CD4-positive, alpha-beta T cell treated with Interleukin-17A for 1 hour (primary cell): ENCODE data around the gene BPNT1.
A peak's percentile ranks its signal among the peaks of the same experiment; 100 is the strongest.
"Not testable (repeated sequence)": the region's sequence is repeated elsewhere in the genome, so short reads cannot be mapped to it uniquely, and the experiment has no call there.

ENCODE experiments used
- DNase-seq: peaks from one replicate; pipeline ENCODE4 v3.0.0-alpha.2; 2020

Gene BPNT1, protein sequence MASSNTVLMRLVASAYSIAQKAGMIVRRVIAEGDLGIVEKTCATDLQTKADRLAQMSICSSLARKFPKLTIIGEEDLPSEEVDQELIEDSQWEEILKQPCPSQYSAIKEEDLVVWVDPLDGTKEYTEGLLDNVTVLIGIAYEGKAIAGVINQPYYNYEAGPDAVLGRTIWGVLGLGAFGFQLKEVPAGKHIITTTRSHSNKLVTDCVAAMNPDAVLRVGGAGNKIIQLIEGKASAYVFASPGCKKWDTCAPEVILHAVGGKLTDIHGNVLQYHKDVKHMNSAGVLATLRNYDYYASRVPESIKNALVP

DNA sequence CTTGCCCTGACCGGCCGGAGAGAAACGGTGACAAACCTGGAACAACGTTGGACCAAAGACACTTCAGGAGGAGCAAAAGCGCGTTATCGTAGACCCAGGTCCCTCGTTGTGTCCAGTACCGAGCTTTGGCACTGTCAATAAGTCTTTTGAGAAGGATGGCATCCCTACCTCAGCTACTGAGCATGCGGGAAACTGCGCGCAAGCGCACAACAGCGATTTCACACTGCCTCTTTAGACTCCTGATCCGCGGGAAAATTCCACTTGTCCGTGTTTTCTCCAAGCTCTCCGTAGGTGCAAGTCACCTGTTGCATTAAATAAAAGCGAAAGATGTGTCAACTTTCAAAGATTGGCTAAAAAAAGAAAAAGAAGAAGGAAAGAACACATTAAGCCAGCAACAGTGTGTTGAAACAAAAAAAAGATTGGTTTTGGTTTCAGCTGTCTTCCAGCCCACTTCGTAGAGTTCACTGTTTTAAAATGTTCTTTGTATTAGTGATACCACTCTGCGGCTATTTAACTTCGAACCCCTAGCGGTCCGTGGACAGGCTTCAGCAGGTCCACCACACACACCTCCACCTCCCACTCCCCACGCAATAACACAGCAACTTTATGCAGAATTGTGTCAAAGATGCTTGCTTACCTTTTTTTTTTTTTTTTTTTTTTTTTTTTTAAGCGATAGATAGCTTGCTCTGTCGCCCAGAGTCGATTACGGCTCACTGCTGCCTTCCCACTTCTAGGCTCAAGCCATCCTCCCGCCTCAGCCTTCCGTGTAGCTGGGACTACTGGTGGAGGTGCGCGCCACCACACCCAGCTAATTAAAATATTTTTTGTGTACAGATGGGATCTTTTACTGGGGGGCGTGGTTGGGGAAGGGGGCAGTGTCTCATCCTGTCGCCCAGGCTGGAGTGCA lies at the start of gene BPNT1:
TSS of gene BPNT1 (minus strand) at position 139 of the 907 bp plus-strand sequence. CDS start 9,942 bp downstream, outside the sequence.
- DNase-seq = peak; percentile 99

DNA sequence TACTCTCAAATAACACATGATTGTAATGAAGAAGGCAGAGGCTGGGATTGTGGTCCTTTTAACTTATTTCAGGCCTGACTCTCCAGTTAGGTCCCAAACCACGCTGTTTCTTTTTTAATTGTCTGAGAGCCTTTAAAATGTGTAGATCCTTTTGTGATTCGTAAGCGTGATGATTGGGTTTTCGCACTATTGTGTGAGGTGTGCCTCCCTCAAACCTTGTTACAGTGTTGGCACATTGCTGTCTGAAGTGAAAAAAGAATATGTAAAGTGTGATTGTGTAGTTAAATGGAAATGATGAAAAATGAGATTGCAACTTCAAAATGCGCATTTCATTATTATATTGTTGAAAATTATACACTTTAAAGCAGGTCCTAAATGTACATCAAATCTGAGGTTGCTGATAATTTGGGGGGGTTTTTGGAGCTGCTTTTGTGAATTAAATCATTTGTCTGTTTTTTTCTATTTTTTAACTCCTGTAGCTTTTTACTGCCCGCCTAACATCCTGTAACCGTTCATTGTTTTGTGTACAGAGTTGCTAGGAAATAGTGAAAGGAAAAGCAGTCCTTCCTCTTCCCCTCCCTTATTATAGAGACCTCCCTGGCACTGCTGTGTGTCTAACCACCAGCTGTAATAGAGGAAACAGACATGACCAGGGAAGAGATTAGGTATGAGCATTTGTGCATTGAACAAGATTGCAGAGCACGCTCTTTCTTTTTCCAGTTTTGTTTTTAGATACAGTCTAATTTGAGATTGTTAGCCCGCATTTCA lies 47.6 kb upstream of the BPNT1 start:
- peak; percentile 66 for DNase-seq

DNA sequence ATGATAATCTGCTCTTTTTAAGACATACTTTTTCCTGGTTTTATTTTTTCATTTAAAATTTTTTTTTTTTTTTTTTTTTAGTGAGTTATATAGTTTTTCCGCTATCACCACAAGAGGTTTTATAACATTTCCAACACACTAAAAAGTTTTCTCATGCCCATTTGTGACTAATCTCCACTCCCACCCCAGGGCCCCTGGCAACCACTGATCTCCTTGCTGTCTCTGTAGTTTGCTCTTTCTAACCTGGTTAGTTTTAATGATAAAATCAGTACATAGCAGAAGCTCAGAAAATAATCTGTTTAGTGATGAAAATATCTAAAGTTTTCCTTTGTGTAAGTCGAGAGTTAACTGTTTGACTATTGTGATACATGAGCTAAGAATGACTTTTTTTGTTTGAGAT lies 46.2 kb upstream of the BPNT1 start:
- no peak for DNase-seq

DNA sequence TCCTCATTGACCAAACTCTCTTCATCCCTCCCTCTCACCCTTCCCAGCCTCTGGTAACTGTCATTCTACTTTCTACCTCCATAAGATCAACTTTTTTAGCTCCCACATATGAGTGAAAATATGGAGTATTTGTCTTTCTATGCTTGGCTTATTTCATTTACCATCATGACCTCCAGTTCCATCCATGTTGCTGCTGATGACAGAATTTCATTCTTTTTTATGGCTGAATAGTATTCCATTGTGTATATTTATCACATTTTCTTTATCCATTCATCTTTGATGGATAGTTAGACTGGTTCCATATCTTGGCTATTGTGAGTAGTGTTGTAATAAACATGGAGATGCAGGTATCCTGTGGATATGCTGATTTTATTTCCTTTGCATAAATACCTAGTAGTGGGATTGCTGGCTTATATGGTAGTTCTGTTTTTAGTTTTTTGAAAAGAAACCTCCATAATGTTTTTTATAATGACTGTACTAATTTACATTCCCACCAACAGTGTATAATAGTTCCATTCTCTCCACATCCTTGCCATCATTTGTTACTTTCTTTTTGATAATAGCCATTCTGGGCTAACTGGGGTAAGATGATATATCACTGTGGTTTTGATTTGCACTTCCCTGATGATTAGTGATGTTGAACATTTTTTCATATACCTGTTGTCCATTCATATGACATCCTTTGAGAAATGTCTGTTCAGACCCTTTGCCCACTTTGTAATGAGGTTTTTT lies 40.1 kb upstream of the BPNT1 start:
- no peak for DNase-seq

DNA sequence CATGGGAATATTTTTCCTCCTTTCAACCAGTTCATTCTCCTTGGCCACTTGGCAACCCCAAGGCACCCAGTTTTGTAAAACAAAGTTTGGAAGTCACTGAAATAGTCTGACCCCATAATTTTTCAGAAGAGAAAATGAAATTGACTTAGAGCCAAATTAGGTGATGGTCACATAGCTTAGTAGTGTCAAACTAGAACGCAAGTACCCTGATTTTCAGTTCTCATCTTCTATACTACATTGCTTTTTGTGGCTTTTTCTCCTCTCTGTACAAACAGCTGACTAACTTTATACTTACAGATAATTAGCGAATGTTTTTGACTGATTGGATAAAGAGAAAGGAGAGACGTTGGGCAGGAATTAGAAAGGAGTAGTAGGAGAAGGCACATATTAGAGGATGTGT lies 37.5 kb upstream of the BPNT1 start:
- no peak for DNase-seq

DNA sequence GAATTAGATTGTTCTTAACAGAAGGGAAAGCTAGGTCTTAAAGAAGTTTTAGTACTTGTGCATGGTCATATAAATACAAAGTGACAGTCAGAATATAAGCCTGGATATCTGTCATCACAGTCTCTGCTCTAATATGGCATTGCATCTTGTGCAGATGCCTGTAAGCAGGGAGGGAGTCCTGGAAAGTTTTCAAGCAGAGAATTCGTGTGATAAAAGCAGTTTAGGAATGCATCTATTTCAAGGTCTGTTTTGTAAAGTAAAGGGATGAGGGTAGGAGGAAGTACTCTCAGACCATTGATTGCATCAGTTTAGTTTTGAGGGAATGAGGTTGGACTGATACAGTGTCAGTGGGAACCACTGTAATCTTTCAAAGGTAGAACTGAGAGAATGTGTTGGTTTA lies 35.0 kb upstream of the BPNT1 start:
- no peak for DNase-seq

DNA sequence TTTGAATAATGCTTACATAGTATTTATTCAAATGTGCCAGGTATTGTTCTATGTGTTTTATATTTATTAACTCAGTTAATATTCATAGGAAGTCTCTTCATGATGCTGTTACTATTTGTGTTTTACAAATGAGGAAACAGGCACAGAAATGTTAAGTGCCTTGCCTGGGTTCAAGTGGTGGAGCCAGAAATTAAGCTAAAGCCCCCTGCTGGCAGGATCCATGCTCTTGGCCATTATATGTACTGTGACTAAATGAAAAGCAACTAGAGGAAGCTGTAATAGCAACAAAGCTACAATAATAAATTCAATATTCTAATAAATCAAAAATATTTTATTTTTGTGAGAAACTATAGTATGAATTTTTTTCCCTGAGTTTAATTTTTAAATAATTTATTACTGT lies 34.3 kb upstream of the BPNT1 start:
- peak; percentile 14 for DNase-seq

DNA sequence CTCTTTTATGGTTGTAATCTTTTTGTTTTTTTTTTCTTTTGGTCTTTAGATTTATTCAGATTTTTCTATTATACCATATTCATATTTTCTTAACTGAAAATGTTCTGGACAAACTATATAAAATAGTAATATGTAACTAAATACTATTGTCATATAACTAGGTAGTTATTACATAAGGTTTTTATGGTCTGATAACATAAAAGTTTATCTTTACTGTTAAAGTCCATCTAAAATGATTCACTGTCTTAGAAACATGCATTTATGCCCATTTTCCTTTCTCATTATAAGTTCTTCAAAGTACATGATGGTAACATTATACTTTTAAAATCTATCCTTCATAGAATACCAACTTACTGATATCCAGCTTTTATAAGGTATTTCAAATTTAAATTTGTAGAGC lies 33.5 kb upstream of the BPNT1 start:
- no peak for DNase-seq

DNA sequence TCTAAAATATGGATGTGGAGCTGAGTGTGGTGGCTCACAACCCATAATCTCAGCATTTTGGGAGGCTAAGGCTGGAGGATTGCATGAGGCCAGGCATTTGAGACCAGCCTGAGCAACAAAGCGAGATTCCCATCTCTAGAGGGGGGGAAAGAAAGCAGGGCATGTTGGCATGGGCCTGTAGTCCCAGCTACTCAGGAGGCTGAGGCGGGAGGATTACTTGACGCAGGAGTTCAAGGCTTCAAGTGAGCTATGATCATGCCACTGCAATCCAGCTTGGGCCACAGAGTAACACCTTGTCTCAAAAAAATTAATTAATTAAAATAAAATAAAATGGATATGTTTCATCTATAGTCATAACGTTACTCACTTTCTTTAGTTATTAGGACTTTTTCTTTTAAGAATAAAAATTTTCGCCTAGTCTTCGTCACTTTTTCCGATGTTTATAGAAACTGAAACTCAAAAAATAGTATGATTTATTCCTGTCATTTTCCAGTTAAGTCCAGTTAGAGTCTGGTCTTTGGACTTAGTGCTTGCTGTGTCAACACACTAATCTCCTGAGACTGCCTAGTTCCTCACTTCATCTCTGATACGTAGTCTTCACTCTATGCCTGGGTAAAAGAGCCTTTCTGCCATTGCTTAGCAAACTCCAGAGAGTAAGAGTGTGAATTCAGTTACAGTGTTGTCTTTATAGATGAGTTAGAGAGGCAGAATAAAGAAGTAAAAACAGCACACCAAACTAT lies 32.4 kb upstream of the BPNT1 start:
- no peak for DNase-seq

DNA sequence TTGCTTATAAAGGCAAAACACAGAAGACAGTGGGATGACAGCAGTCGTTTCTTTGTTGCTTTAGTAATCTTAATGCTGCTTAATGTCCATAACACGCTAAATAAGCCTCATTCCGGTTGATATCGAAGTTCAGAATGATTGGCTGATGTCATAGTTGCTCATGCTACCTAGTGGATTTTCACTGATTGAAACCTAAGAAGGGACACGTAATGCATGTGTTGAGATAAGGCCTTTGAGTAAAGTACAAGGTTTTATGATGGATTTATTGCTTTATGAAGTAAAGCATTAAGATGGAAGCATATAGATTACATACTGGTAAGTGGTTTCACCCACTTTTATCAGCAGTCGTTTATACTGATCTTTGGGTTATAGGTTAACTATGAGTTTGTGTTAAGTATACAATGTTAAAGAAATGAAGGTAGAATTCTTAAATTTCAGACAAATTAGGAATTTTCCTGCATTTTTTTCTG lies 29.5 kb upstream of the BPNT1 start:
- DNase-seq = no peak

DNA sequence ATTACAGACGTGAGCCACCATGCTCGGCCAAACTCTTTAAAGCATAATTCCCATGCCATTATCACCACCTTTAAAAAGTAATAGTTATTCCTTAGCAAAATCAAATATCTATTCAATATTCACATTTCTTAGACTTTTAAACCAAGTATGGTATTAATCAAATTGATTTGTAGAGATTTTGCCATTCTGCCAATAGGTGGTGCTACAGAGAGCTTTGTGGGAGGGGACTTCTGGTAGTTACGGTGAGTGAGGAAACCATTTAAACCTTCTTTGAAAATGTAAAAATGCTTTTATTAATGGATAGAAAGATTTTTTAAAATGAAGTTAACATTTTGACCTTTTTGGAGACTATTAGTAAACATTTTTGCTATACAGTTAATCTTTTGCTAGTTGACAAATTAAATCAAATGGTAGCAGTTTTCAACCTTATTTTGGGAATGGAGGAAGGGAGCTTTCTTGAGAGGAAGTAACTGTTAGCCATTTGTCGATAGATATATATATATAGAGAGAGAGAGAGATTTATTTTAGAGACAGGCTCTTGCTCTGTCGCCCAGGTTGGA lies 23.6 kb upstream of the BPNT1 start:
- peak; percentile 69 for DNase-seq

DNA sequence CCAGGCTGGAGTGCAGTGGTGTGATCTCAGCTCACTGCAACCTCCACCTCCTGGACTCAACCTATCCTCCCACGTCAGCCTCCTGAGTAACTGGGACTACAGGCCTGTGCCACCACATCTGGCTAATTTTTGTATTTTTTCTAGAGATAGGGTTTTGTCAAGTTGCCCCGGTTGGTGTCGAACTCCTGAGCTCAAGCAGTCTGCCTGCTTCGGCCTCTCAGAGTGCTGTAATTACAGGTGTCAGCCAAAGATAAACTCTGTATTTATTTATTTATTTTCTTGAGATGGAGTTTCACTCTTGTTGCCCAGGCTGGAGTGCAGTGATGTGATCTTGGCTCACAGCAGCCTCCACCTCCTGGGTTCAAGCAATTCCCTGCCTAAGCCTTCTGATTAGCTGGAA lies 23.0 kb upstream of the BPNT1 start:
- not testable (repeated sequence) for DNase-seq

DNA sequence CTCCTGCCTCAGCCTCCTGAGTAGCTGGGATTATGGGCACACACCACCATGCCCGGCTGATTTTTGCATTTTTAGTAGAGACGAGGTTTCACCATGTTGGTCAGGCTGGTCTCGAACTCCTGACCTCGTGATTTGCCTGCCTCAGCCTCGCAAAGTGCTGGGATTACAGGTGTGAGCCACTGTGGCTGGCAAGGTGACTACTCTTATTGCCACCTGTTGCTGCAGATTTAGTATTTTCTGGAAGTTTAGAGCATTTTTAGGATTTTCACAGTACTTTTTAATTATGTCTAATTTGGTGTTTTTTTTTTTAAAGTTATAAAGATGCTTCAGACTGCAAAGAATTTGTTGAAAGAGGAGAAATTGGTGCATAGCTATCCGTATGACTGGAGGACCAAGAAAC lies 20.9 kb upstream of the BPNT1 start:
- not testable (repeated sequence) for DNase-seq

DNA sequence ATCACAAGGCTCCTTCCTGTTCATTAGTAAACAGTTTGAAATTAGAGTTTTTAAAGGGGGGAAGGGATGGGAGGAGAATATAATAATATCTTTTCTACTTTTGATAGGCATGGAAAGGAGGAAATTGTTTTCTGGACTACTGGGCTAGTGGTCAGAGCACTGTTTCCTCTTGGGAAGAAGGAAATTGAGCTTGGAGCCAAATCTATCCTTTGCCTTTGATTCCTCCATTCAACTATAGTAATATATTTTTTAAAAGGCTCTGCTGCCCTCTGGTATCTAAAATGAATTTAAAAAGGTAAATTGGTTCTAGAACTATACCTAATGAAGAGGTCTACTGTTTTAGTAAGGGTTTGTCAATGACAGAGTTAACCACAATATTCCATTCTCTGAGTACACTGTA lies 10.2 kb upstream of the BPNT1 start:
- DNase-seq = no peak

DNA sequence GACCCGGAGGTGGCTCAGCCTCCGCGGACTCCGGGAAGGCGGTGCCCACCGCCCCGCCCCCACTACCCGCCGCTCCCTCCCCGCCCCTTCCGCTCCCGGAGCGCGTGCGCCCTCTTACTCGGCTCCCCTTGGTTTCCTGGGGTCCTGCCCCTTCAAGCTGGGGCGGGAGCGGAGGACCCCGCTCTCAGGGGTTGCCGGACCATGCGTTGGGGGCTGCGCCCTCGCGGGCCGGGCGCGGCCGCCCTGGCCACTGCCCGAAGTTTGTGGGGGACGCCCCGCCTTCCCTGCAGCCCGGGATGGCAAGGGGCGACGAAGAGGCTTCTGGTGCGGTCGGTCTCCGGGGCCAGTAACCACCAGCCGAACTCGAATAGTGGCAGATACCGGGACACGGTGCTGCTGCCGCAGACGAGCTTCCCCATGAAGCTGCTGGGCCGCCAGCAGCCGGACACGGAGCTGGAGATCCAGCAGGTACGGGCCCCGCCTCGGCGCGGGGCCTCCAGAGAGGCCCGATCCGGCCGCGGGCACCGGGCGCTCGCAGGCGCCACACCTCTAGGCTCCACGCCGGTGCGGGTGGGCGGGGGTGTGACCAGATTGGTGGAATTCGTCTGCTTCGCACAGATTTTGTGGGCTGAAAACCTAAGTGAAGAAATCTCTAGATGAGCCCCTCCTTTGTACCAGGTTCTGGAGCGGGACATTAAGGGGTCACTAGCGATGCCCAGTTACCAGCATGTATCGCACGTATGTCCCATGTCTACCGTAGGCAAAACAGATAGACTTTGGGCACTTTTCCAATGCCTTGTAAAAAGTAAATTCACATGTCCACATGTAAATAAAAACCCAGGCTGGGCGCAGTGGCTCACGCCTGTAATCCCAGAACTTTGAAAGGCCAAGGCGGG lies 4.7 kb upstream of the BPNT1 start, which contains the start of gene IARS2:
TSS of gene IARS2 (plus strand) at position 117 of the 896 bp plus-strand sequence. CDS start at position 202, 85 bp downstream.
- DNase-seq = peak; percentile 95

DNA sequence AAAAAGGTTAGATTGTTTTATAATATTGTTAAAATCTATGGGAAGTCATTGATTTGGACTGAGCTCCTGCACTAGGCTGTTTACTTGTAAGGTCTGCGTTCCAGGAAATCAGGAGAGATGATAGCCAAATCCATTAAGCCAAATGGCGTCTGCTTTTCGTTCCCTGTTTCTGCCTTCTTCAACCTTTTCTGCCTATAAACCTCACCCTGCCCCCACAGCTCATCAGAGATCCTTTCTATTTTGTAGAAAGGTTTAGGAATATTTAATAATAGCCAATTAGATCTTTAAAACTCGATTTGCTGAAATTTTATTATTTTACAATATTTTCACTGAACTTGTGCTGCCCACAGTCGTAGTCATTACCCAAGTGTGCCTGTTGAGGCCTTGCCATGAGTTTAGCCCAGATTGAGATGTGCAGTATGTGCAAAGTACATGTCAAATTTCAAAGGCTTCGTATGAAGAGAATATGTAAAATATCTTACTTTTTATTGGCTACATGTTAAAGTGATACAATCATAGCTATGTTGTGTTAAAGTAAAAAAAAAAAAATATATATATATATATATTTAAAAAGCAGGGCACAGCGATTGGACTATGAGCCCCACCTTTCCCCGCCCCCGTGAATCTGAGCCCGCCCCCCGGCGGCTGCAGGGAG lies 3.9 kb upstream of the BPNT1 start:
- no peak for DNase-seq

DNA sequence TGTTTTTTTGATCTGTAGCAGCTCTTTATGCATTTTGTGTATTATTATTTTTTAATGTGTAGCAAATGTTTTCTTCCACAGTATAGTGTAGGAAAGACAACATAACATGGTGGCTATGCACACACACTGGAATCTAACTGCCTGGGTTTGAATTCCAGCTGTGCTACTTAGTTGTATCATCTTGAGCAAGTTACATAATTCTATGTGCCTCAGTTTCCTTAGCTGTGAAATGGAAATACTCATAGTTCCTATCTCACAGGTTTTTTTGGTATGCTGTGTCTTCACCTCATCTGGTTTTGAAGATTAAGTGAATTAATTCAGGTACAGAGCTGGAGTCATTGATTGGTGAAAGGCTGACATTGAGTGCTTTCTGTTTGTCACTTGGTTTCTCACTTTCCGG lies 3.1 kb upstream of the BPNT1 start:
- no peak for DNase-seq

DNA sequence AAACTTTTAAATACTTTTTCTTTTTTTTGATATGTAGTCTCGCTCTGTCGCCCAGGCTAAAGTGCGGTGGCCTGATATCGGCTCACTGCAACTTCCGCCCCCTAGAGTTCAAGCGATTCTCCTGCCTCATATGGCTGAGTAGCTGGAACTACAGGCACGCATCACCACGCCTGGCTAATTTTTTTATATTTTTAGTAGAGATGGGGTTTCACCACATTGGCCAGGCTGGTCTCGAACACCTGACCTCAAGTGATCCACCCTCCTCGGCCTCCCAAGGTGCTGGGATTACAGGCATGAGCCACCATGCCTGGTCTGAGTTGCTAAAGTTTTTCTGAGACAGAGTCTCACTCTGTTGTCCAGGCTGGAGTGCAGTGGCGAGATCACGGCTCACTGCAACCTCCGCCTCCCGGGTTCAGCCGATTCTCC lies 3.3 kb downstream of the BPNT1 start:
- DNase-seq = not testable (repeated sequence)

DNA sequence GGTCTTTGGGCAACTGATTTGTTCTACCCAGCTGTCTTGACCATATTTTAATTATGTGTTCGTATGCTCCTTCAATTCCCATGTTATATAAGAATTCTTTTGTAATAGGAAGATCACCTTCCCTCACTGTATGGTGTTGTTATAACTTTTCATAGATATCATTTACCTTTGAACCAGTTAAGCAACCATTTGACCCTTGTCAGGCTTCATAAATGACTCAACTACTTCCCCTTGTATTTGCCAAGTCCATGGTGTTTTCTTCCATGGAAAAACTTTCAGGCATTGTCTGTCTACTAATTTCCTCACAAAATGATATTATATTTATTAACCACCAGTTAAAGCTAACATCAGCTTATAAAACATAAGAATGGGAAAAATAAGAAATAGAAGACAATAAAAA lies 5.1 kb downstream of the BPNT1 start:
- DNase-seq = no peak

DNA sequence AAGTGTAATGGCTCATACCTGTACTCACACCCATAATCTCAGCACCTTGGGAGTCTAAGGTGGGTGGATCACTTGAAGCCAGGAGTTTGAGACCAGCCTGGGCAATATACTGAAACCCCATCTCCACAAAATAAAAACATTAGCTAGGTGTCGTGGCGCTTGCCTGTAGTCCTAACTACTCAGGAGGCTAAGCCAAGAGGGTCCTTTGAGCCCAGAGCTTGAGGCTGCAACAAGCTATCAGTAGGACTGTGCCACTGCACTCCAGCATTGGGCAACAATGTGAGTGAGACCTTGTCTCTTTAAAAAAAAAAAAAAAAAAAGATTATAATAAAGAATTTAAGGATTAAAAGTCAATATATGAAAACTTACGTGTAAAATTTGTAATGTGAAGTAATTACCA lies 11.7 kb downstream of the BPNT1 start:
- DNase-seq = no peak
